ENCODE results near the gene C9. TPM values are rescaled to one million over a fixed set of nuclear protein-coding genes. Genes with fewer than 3 reads are reported as not detected.

C9 gene
- total and polyA plus RNA-seq, 2 of the 4 experiments (the other 2 are of a cell fraction), result not detected

GRCh38 chr5:39315995-39316394 lies 48.3 kb downstream of the C9 start:
- Histone ChIP-seq H2BK15ac (ENCODE audit: low read depth, low read length) (no peak overlapping the region), H3K18ac (ENCODE audit: low read depth, low read length) (no peak overlapping the region), H4K5ac (ENCODE audit: low read depth, low read length) (no peak overlapping the region), H2BK5ac (ENCODE audit: low read depth, low read length, poor library complexity, severe bottlenecking) (no peak overlapping the region), H3K4me2 (ENCODE audit: low read depth, low read length) (no peak overlapping the region), H3K9me1 (ENCODE audit: insufficient read depth, low read length) (no peaks in the 10 kb centered on the region), H3K9ac (ENCODE audit: low read depth, low read length) (no peak overlapping the region), H3K4ac (ENCODE audit: low read depth, low read length) (no peak overlapping the region), H3K56ac (ENCODE audit: extremely low read depth, insufficient read depth, low read length) (no peak overlapping the region), H2AK5ac (ENCODE audit: low read depth, low read length) (no peak overlapping the region), H2BK20ac (ENCODE audit: low read depth, low read length) (no peak overlapping the region), H3K23ac (ENCODE audit: low read depth, low read length) (no peak overlapping the region), H3K27ac (ENCODE audit: insufficient read depth, low read length) (no peak overlapping the region), H4K20me1 (ENCODE audit: insufficient read depth, low read length) (no peaks in the 10 kb centered on the region), H3K79me1 (ENCODE audit: low read depth in 1 of 2, low read length in 2 of 2) (no peaks in the 10 kb centered on the region), H3K14ac (replicated peaks; ENCODE audit: low read depth, low read length) (no peak overlapping the region), H3K27me3 (ENCODE audit: control insufficient read depth, insufficient read depth, low read length) (no peaks in the 10 kb centered on the region; the same call in 1 of the 2 replicates), H3K9me3 (ENCODE audit: control insufficient read depth, insufficient read depth, low read length) (no peaks in the 10 kb centered on the region), H3K4me3 (ENCODE audit: insufficient read depth, low read depth, low read length) (no peak overlapping the region), H4K91ac (ENCODE audit: insufficient read depth, low read depth, low read length) (no peak overlapping the region), H2AK9ac (replicated peaks; ENCODE audit: low read depth, low read length, poor library complexity) (no peak overlapping the region), H4K8ac (ENCODE audit: low read depth in 2 of 2, low read length in 2 of 2) (no peak overlapping the region), H3K36me3 (ENCODE audit: control insufficient read depth, insufficient read depth, low read length) (no peaks in the 10 kb centered on the region), H2AFZ (replicated peaks; ENCODE audit: low read length, poor library complexity) (no peak overlapping the region), H3K4me1 (ENCODE audit: control insufficient read depth, insufficient read depth, low read length) (no peaks in the 10 kb centered on the region), H2BK120ac (ENCODE audit: low read depth, low read length) (no peak overlapping the region)
- in situ Hi-C loops (cut with MboI; ENCODE audit: low sequenced_read_pairs) (loop anchor here (25.0 kb wide), 1 partner anchor 929 kb away; no protein-coding TSS in a partner anchor), dilution Hi-C loops (cut with HindIII; ENCODE audit: low sequenced_read_pairs, unreplicated experiment) (no loop called here), intact Hi-C loops (cut with micrococcal nuclease) (no loop called here)
- WGBS, 2 experiments (ENCODE audit: extremely low coverage in 2 of 2, insufficient read length in 1 of 2), result no CpG with 5 or more reads among the region's 4 CpGs
- ChIA-PET CTCF (no interaction called here), POLR2A (ENCODE audit: unreplicated experiment) (no interaction called here)
- TF ChIP-seq CEBPB (IDR thresholded peaks at IDR 0.05; ENCODE audit: low read depth, low read length), result peak; percentile 60
- TF ChIP-seq POLR2A (IDR thresholded peaks at IDR 0.05; ENCODE audit: low read depth, low read length), result no peak
- ATAC-seq (ENCODE audit: low read depth) (no peak), DNase-seq (no peak)
- no TSS peak for BruUV-seq (replicated peaks)
